ENCODE measurements around the gene ACOT2. TPM values are rescaled to one million over a fixed set of nuclear protein-coding genes. Genes with fewer than 3 reads are reported as not detected.
"Not testable (repeated sequence)": the region's sequence is repeated elsewhere in the genome, so short reads cannot be mapped to it uniquely, and the experiment has no call there.

ACOT2 gene
- total and polyA plus RNA-seq, 10 of the 15 experiments (the other 5 are each of a cell fraction or from before 2014, with no cell fraction given) = 9.6 to 41.9 (median 22.8) TPM

DNA sequence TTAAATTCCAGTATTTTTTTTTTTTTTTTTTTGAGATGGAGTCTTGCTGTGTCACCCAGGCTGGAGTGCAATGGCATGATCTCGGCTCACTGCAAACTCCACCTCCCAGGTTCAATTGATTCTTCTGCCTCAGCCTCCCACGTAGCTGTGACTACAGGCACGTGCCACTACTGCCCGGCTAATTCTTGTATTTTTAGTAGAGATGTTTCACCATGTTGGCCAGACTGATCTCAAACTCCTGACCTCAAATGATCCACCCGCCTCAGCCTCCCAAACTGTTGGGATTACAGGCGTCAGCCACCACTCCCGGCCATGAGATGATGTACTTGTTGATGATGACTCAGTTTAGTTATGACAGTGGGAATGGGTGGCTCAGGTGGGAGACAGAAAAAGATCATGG lies 5.2 kb downstream of the ACOT2 start:
- in situ Hi-C loops (cut with MboI) = not testable (repeated sequence)

DNA sequence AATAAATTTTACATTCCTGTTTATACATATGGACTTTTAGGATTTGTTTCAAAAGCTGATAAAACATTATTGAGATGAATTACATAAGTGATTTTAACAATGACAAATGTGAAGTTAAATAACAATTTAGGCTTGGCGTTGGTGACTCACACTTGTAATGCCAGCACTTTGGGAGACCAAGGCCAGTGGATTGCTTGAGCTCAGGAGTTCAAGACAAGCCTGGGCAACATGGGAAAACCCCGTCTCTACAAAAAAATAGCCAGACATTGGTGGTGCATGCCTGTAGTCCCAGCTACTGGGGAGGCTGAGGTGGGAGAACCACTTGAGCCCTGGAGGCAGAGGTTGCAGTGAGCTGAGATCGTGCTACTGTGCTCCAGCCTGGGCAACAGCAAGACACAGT lies 7.4 kb downstream of the ACOT2 start:
- Histone ChIP-seq H4K20me1 (ENCODE audit: control insufficient read depth, insufficient read depth) (no peaks in the 10 kb centered on the region), H3K9ac (ENCODE audit: control insufficient read depth, insufficient read depth, low read length) (no peak overlapping the region), H3K4me2 (ENCODE audit: control insufficient read depth, insufficient read depth) (no peak overlapping the region), H3K36me3 (ENCODE audit: control insufficient read depth in 2 of 2, insufficient read depth in 2 of 2, low read length in 1 of 2) (no peaks in the 10 kb centered on the region), H3K4me1 (ENCODE audit: control insufficient read depth, insufficient read depth, low read length) (peaks cover 3% of the 10 kb centered on the region), H3K79me2 (ENCODE audit: control insufficient read depth, insufficient read depth, low read length) (no peaks in the 10 kb centered on the region), H3K27ac (ENCODE audit: control insufficient read depth, insufficient read depth) (no peak overlapping the region), H3K9me3 (replicated peaks; ENCODE audit: control insufficient read depth, insufficient read depth, low read length) (no peaks in the 10 kb centered on the region), H3K4me3 (no peak overlapping the region), H2AFZ (ENCODE audit: control insufficient read depth, low read depth, low read length) (no peak overlapping the region), H3K27me3 (replicated peaks in 1 of 2; ENCODE audit: control insufficient read depth in 2 of 2, insufficient read depth in 2 of 2, low read length in 1 of 2) (no peaks in the 10 kb centered on the region)
- ChIA-PET RAD21 (ENCODE audit: unreplicated experiment) (no interaction called here), CTCF (interaction anchor here (1.0 kb wide), 1 partner anchor 73 kb away, joined by 4 read pairs; no protein-coding TSS in a partner anchor), POLR2A (no interaction called here), SMC1A (ENCODE audit: uncharacterized antibody, unreplicated experiment) (interaction anchor here (0.7 kb wide), 1 partner anchor 42 kb away, joined by 4 read pairs; no protein-coding TSS in a partner anchor)
- DNase-seq (ENCODE audit: low read depth, low spot score) = no peak
- intact Hi-C loops (cut with micrococcal nuclease; ENCODE audit: unreplicated experiment) (no loop called here), in situ Hi-C loops (cut with MboI) (no loop called here)
- ATAC-seq = no peak
- no TSS peak for BruUV-seq (replicated peaks)
- no peak for FAIRE-seq
- 83% methylated on average over 3 of the region's 3 CpGs for WGBS (ENCODE audit: insufficient coverage, insufficient replicate concordance, low lambda C conversion rate, missing lambda C conversion rate)
- TF ChIP-seq RBBP5 (conservative IDR thresholded peaks at IDR 0.05) (no peak), CEBPB (IDR thresholded peaks at IDR 0.05; ENCODE audit: borderline replicate concordance in 1 of 2, low read depth in 2 of 2, low read length in 2 of 2) (no peak), SMAD5 (IDR thresholded peaks at IDR 0.05; ENCODE audit: low read depth) (no peak), SRF (IDR thresholded peaks at IDR 0.05; ENCODE audit: low read depth in 2 of 2, low read length in 2 of 2) (no peak), YY1 (IDR thresholded peaks at IDR 0.05; ENCODE audit: low read depth, low read length) (no peak), NFIC (IDR thresholded peaks at IDR 0.05; ENCODE audit: low read depth, low read length) (no peak), GABPA (IDR thresholded peaks at IDR 0.05; ENCODE audit: low read depth) (no peak), ZNF217 (IDR thresholded peaks at IDR 0.05) (no peak), SREBF1 (IDR thresholded peaks at IDR 0.05; ENCODE audit: low read length) (no peak), POU2F2 (IDR thresholded peaks at IDR 0.05; ENCODE audit: borderline replicate concordance, low read depth, low read length) (no peak), MTA2 (IDR thresholded peaks at IDR 0.05; ENCODE audit: low read depth) (no peak)
- TF ChIP-seq, protein P1, sequence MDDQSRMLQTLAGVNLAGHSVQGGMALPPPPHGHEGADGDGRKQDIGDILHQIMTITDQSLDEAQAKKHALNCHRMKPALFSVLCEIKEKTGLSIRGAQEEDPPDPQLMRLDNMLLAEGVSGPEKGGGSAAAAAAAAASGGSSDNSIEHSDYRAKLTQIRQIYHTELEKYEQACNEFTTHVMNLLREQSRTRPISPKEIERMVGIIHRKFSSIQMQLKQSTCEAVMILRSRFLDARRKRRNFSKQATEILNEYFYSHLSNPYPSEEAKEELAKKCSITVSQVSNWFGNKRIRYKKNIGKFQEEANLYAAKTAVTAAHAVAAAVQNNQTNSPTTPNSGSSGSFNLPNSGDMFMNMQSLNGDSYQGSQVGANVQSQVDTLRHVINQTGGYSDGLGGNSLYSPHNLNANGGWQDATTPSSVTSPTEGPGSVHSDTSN (IDR thresholded peaks at IDR 0.05; ENCODE audit: insufficient replicate concordance, low read depth, low read length) = no peak
- TF ChIP-seq, protein P2, sequence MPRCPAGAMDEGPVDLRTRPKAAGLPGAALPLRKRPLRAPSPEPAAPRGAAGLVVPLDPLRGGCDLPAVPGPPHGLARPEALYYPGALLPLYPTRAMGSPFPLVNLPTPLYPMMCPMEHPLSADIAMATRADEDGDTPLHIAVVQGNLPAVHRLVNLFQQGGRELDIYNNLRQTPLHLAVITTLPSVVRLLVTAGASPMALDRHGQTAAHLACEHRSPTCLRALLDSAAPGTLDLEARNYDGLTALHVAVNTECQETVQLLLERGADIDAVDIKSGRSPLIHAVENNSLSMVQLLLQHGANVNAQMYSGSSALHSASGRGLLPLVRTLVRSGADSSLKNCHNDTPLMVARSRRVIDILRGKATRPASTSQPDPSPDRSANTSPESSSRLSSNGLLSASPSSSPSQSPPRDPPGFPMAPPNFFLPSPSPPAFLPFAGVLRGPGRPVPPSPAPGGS (IDR thresholded peaks at IDR 0.05; ENCODE audit: borderline replicate concordance, insufficient read depth, low read depth, low read length, poor library complexity, severe bottlenecking) = no peak

More for the DNA sequence above, 5.2 kb downstream of the ACOT2 start:
- FAIRE-seq; BruUV-seq (replicated peaks); H3K27ac ChIP-seq (ENCODE audit: control insufficient read depth, insufficient read depth); H3K36me3 ChIP-seq (ENCODE audit: control insufficient read depth in 2 of 2, insufficient read depth in 2 of 2, low read length in 1 of 2); intact Hi-C loops (cut with micrococcal nuclease; ENCODE audit: unreplicated experiment); H3K9me3 ChIP-seq (replicated peaks; ENCODE audit: control insufficient read depth, insufficient read depth, low read length); DNase-seq (ENCODE audit: low read depth, low spot score); H3K79me2 ChIP-seq (ENCODE audit: control insufficient read depth, insufficient read depth, low read length); ATAC-seq; RAD21 ChIA-PET (ENCODE audit: unreplicated experiment); POLR2A ChIA-PET; SMC1A ChIA-PET (ENCODE audit: uncharacterized antibody, unreplicated experiment); H3K4me1 ChIP-seq (ENCODE audit: control insufficient read depth, insufficient read depth, low read length); H3K4me3 ChIP-seq; CTCF ChIA-PET; H4K20me1 ChIP-seq (ENCODE audit: control insufficient read depth, insufficient read depth); H3K9ac ChIP-seq (ENCODE audit: control insufficient read depth, insufficient read depth, low read length); H2AFZ ChIP-seq (ENCODE audit: control insufficient read depth, low read depth, low read length); H3K4me2 ChIP-seq (ENCODE audit: control insufficient read depth, insufficient read depth); H3K27me3 ChIP-seq (replicated peaks in 1 of 2; ENCODE audit: control insufficient read depth in 2 of 2, insufficient read depth in 2 of 2, low read length in 1 of 2): not testable (repeated sequence)
- 97% methylated on average over 7 of the region's 7 CpGs for WGBS (ENCODE audit: insufficient coverage, insufficient replicate concordance, low lambda C conversion rate, missing lambda C conversion rate)

Data from GM12878 (cell line).